ENCODE results near the gene FMNL3.

FMNL3 gene

DNA sequence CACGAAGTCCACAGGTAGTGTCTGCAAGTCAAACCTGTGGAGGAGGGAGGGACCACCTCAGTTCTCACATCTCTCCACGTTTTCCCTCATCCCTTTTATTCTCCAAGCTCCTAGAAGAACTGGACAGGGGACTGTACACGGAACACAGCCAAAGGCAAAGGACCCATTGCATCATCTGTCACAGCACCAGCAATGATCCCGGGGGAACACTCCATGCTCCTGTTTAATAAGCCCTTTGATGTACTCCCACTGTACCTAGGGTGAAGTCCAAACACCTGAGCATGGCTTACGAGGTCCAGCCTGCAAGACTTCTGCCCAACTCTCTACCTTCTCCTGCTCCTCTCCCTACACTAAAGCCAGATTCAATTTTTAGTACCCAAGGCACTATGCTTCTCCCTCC, 57.3 kb downstream of the FMNL3 start:
- DNase-seq (ENCODE audit: low read depth in 2 of 2): no peak
- TF ChIP-seq, protein P1, sequence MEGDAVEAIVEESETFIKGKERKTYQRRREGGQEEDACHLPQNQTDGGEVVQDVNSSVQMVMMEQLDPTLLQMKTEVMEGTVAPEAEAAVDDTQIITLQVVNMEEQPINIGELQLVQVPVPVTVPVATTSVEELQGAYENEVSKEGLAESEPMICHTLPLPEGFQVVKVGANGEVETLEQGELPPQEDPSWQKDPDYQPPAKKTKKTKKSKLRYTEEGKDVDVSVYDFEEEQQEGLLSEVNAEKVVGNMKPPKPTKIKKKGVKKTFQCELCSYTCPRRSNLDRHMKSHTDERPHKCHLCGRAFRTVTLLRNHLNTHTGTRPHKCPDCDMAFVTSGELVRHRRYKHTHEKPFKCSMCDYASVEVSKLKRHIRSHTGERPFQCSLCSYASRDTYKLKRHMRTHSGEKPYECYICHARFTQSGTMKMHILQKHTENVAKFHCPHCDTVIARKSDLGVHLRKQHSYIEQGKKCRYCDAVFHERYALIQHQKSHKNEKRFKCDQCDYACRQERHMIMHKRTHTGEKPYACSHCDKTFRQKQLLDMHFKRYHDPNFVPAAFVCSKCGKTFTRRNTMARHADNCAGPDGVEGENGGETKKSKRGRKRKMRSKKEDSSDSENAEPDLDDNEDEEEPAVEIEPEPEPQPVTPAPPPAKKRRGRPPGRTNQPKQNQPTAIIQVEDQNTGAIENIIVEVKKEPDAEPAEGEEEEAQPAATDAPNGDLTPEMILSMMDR (IDR thresholded peaks at IDR 0.05; ENCODE audit: low read depth, low read length): no peak
- H3K4me3 ChIP-seq (replicated peaks in 1 of 2; ENCODE audit: low read depth in 2 of 2, low read length in 2 of 2): no peak overlapping the region

DNA sequence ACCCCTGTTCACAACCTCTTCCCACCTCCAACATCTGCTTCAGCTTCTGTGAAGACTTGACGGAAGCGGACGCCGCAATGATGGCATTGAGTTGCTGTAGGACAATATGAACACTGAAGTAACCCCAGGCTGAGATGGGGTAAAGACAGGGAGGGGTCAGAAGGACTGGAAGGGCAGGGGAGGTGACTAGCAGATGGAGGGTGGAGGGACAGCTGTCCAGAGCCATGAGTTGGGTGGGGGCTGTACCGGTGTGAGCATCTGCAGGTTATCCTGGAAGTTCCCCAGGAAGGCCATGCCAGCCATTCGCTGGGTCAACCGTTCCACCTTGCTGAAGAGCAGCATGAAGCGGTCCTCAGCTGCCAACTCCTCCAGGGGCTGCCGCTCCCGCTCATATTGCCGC, 57.8 kb downstream of the FMNL3 start:
- H3K4me3 ChIP-seq (replicated peaks in 1 of 2; ENCODE audit: low read depth in 2 of 2, low read length in 2 of 2): no peak overlapping the region
- TF ChIP-seq, protein P1 (IDR thresholded peaks at IDR 0.05; ENCODE audit: low read depth, low read length): no peak
- no peak for DNase-seq (ENCODE audit: low read depth in 2 of 2)

DNA sequence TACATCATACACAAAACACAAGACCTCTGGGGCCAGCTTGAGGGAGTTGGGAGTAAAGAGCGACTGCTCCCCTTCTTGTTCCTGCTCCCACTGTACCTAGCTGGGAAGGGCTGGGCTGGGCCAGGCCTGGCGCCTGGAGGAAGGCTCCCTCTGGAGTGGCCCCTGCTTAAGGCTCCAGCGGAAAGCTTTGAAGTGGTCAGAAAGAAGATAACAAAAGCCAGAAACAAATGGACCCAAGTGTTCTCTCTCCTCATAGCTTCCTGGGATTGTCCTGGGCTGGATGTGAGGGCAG, 58.5 kb downstream of the FMNL3 start:
- H3K4me3 ChIP-seq (replicated peaks in 1 of 2; ENCODE audit: low read depth in 2 of 2, low read length in 2 of 2): no peak overlapping the region
- DNase-seq (ENCODE audit: low read depth in 2 of 2): no peak
- TF ChIP-seq, protein P1 (IDR thresholded peaks at IDR 0.05; ENCODE audit: low read depth, low read length): no peak

DNA sequence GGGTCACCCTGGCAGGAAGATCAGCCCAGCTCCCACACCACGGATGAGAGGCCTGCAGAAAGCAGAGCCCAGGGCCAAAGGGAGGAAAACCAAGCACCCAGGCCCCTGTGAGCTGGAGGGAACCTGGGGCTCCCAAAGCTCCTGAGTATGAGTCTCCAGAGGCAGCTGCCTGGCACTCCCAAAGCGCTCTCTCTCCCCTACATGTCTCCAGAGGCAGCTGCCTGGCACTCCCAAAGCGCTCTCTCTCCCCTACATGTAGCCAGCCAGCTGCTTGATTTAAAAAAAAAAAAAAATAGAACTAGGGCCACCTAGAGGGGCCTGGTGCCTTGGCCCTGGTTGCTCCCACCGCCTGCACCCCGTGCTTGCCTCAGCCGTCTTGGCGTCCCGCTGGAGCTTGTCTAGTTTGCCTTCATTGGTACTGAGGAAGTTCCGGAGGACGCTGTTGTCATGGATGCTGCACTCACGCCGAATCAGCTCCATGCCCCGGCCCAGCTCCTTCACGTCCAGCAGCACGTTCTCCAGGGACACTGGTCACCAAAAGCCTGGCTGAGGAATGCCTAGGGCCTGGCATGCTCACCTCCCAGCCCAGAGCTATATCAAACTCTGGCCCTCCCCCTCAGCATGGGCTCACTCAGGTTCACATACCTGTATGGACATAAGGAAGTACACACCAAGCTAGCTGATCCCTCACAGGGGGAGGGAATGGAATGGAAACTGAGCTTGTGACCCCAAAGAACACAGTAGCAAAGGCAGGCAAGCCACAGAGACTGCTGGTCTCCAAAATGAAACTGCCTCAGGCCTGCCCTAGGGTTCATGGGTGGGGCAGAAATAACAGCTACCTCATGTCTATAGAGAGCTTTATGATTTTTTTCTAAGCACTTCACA, 59.1 kb downstream of the FMNL3 start:
- no peak overlapping the region for H3K4me3 ChIP-seq (replicated peaks in 1 of 2; ENCODE audit: low read depth in 2 of 2, low read length in 2 of 2)
- DNase-seq (ENCODE audit: low read depth in 2 of 2): no peak
- TF ChIP-seq, protein P1 (IDR thresholded peaks at IDR 0.05; ENCODE audit: low read depth, low read length): no peak

DNA sequence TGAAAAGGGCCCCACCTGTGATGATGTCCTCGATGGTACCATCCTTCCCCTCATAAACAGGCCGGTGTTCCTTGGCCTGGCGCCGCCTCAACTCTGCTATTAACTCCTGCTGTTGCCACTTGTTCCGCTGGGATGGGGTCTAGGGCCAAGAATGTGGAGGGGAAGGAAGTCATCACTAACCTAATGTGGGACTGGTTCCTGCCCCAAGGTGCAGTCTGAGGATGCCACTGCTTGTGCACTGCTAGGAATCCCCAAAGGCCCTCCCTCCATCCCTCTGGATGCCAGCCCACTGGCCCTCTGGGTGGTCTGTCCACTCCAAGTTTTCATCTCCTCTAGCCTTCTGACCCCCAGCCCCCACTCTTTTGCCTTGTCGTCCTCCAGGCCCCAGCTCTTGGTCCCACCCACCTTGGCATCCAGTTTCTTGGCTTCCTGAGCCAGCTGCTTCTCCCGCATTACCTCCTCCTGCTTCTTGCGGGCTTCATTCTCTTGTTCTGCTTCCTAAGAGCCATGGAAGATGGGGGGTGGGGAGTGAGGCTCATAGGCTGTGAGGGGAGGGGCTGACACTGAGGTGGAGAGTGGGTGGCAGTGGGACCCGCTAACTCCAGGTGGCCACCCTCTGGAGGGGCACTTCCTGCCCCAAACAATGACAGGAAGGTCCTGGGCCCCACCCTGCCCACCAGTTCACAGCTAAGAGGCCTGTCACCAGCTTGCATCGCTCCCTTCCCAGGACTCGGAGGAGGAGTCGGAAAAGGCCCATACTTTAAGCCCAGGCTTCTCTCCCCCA, 60.1 kb downstream of the FMNL3 start:
- H3K4me3 ChIP-seq (replicated peaks in 1 of 2; ENCODE audit: low read depth in 2 of 2, low read length in 2 of 2): no peak overlapping the region
- TF ChIP-seq, protein P1 (IDR thresholded peaks at IDR 0.05; ENCODE audit: low read depth, low read length): no peak
- DNase-seq (ENCODE audit: low read depth in 2 of 2): no peak

DNA sequence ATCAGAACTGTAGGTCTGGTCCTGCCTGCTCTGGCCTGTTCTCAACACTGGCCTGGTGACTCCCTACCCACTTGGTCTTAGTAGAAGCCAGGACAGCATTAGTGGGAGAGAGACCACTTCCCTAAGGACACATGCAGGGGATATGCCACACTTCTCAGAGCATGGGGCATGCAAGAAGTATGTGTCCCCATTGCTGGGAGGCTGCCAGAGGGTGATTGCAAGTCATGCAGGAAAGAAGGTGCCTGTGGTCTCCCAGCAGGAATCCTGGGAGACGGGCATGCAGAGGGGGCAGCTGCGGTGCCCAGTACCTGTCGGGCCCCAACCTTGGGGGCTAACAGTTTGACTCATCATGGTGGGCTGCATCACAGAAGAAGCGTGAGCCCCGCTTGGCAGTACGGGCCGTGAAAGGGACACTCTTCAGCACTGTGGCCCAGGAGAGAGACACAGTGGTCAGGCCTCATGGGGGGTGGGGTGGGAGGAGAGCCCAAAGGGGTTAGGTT, 60.8 kb downstream of the FMNL3 start:
- TF ChIP-seq, protein P1 (IDR thresholded peaks at IDR 0.05; ENCODE audit: low read depth, low read length): no peak
- H3K4me3 ChIP-seq (replicated peaks in 1 of 2; ENCODE audit: low read depth in 2 of 2, low read length in 2 of 2): no peak overlapping the region
- DNase-seq (ENCODE audit: low read depth in 2 of 2): no peak

Measured in cardiac fibroblast (primary cell).